NCI-H69 (cell line): ENCODE data around the gene ZSCAN26.

ENCODE experiments used
- DNase-seq: peaks from one replicate; lab custom pipeline; 2025; lab: John Stamatoyannopoulos, UW

Gene ZSCAN26

DNA sequence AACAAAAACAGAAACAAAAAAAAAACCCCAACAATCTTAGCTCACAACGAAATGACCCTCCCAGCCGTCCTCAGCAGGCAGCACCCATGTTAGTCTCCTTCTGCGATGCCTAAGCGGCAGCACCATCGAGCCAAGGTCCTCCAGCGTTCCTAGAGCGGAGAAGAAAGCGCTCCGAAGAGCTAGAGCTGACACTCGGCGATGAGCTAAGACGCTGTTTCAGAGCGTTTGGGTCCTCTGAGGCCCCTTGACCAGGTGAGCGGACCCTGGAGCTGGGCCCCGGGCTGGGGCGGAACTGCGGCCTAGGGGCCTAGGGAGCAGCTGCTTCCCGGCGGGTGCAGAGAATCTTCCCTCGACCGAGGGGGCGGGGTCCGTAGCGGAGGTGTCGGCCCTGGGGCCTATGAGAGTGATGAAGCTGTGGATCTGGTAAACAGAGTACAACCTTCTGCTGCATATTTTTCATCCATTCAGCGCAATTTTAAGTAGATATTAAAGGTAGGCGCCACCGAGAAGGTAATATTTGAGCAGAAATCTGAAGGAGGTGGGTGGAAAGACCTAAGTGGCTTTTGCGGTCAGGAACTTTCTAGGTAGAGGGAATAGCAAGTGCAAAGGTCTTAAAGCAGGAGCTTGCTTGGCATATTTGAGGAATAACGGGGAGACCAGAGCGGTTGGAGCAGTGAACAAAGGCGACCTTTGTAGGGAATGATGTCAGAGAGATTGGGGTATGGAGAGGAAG is at the start of gene ZSCAN26:
ZSCAN26 (plus strand) TSS at position 182 of the 733 bp plus-strand sequence. CDS start 4,777 bp downstream, outside the sequence.
- peak; percentile 94 for DNase-seq

GRCh38 chr6:28217890-28218289 is 49.1 kb upstream of the ZSCAN26 start:
- DNase-seq = no peak

DNA sequence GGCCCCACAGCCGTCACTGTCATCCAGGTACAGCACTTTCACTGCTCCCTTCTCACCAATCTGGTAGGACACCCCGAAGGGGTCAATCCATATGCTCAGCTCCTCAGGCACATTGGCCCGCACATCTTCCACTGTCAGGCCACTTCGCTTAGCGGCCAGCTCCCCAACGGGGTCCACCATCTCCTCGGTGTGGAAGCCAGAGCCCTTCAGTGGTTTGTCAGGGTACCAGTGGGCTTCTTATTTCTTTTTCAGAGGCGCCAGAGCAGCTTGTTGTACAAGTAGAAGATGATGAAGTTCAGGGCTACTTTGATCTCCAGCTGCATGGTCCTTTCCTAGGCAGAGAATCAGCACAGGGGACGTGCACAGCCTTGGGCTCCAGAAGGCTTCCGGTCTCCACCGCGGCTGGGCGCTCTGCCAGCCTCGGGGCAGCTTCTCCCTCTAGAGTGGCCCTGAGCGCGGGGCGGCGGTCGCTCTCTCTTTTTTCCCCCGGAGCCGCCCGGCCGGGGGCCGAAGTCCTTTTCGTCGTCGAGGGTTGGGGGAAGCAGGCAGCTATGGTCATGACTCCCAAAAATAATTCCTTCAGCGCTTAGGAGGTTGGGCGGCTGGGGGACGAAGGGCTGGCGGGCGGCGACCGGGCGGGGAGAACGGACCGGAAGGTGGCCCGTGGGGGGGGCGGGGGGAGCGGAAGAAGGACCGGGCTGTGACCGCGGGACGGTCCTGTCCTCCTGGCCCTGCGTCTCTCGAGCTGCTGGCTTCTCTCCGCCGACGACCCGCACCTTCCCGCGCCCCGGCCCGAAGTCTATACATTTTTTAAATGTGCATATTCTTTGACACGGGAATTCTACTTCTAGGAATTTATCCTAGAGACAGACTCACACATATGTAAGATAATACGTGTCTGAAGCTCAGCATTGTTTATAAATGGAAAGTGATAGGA is 48.4 kb upstream of the ZSCAN26 start:
- DNase-seq = peak; percentile 88

- no peak for DNase-seq
These were observed 46.4 kb upstream of the ZSCAN26 start for GRCh38 chr6:28220257-28221133.

GRCh38 chr6:28224131-28225055 is 42.5 kb upstream of the ZSCAN26 start:
- DNase-seq = peak; percentile 25

GRCh38 chr6:28225056-28225834 is 41.7 kb upstream of the ZSCAN26 start, which contains the start of gene ZSCAN9:
Gene ZSCAN9, plus strand, starts transcription at chr6:28225275. Its CDS starts 1,810 bp downstream, at chr6:28227085.
- DNase-seq = peak; percentile 95

DNA sequence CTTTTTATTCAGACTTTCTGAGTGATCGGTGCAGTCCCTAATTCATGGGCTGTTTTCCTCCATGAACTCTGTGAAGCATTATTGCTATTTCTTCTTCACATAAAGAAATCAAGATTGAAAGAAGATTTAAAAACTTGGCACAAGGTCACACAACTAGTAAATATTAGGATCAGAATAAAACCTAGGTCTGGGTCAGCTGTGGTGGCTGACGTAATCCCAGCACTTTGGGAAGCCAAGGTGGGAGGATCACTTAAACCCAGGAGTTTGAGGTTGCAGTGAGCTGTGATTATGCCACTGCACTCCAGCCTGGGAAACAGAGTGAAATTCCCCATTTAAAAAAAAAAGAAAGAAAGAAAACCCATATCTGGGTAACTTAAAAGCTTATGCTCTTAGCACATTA is 40.5 kb upstream of the ZSCAN26 start:
- no peak for DNase-seq

DNA sequence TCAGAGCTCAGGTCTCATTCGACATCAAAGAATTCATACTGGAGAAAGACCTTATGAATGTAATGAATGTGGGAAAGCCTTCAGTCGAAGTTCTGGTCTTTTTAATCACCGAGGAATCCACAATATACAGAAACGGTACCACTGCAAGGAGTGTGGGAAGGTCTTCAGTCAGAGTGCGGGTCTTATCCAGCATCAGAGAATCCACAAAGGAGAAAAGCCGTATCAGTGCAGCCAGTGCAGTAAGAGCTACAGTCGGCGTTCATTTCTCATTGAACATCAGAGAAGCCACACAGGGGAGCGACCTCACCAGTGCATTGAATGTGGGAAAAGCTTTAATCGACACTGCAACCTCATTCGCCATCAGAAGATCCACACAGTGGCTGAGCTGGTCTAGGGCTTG is 34.2 kb upstream of the ZSCAN26 start:
- no peak for DNase-seq

- DNase-seq = no peak
These were observed 31.0 kb upstream of the ZSCAN26 start for GRCh38 chr6:28235912-28236452.

DNA sequence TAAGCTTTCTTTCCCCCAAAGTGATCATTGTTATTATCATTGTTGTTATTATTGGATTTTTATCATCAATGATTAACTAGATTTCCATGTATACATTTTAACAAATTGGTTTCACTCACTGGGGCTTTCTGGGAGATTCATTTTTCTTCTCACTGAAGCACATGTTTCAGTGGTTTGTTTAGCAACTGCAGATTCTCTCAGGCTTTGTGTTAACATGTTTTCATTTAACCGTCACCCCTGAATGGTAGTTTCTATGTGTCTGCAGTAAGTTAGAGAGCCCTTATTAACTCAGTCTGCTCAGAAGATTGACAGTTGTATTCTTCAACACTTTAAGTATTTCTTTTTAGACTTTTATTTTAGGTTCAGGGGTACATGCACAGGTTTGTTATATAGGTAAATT is 27.3 kb upstream of the ZSCAN26 start:
- DNase-seq = no peak

DNA sequence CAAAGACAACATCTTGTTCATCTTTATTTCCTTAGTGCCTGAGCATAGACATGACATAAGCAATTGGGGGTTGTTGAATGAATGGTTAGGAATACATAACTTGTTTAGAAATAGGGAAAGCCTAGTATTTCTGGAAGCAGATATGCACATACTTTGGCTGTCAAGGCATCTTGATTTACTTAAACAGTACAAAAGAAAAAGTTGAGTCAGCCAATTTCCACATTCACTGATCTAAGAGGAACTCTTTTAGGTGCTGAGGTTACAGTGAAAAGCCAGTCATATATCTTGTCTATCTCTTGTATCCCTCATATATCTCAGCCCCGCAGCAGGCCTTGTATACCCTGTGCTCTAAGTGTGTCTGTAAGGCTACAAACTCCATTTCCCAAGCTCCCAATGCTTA is 26.5 kb upstream of the ZSCAN26 start:
- no peak for DNase-seq

DNA sequence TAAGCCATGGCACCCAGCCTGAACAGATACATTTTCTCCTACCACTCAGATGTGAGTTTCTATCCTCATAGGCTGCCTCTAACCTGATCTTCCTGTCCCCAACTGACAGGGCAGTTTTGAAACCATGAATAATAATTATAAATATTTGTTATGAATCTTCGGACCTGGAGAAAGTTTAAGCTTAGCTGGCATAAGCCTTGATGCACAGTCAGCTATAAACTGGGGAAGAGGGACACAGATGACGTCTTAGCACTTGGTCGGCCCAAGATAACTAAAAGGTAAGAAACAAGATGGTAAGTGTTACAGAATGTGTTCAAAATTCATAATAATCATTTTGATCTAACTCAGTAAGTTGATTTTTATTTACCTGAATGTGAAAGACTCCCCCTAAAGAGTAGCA is 23.0 kb upstream of the ZSCAN26 start:
- no peak for DNase-seq

GRCh38 chr6:28245206-28245941 is 21.6 kb upstream of the ZSCAN26 start:
- no peak for DNase-seq

DNA sequence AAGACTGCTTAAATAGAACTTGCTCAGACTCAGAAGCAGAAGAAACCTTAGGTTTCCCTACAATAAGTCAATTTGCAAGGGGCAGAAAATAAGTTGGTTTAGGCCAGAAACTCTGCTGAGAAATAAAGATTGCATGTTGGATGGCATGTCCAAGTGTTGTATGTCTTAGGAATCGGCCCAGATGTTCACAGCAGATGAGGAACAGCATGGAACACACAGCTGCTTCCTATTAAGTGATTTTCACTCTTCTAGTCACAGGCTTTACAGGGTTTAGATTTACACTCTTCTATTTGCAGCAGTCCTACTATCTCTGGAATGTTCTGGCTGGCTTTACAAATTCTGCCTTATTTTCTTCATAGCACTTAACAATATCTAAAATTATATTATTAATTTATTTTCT is 18.0 kb upstream of the ZSCAN26 start:
- DNase-seq = no peak

- no peak for DNase-seq
These were observed 16.2 kb upstream of the ZSCAN26 start for GRCh38 chr6:28250747-28251146.

- peak; percentile 40 for DNase-seq
These were observed 15.3 kb upstream of the ZSCAN26 start for GRCh38 chr6:28251661-28252008.

DNA sequence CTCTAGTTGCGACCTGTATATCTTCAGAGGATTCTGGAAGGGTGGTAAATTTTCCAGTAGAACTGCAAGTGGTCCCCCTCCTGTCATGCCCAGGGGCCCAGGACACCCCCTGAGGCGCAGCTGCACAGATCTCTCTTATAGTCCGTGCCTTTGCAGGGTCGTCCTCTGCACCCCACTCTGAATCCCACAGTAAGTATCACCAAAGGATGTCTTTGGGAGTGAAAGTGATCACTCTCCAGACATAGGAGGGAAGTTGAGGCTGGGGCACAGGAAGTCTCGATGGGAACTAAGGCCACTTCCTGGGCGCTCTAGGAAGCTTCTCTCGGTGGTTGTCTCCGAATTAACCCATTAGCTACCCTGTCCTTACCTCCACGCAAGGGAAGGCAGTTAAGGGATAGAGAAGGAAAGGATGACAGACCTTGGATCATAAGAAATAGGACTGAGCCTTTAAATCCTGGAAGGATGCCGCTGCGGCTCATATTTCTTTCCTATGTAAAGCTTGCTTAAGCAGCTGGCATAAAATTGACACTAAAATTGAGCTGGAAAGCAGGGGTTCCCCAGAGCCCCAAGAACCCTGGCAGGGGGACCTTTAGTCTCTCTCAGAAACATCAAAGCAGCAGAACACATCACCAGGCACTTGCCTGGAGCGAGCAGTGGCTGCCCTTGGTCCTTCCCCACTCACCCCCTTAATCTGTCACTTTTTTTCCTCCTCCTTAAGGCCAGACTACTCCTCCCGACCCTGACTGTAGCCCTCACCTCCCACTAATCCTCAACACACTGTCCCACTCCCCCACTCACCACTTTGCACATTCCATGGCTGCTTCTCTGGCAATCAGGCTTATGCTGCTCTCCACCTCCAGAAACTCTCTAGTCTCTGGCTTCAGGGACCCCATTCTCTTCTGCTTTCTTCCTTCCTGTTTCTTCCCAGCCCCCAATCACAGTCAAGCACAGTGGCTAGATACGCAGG is 14.7 kb upstream of the ZSCAN26 start, which contains the start of gene ZKSCAN4:
ZKSCAN4 (minus strand) TSS at position 261 of the 967 bp plus-strand sequence. CDS start 289 bp downstream, outside the sequence.
- DNase-seq = peak; percentile 96

- no peak for DNase-seq
These were observed 12.8 kb upstream of the ZSCAN26 start for GRCh38 chr6:28254121-28254519.
